Neuron (in vitro differentiated cells): Measurements from ENCODE around the gene CHGA.

Experiments
- H2AFZ ChIP-seq: one replicate; pipeline ENCODE4 v1.6.1; 2013; ENCODE audit warnings: low read depth, mild to moderate bottlenecking, inconsistent platforms, low read length, moderate library complexity
- H3K27me3 ChIP-seq: one replicate; pipeline ENCODE4 v1.6.1; 2013; ENCODE audit warnings: low read length; ENCODE audit not compliant: insufficient read depth
- H3K36me3 ChIP-seq: one replicate; pipeline ENCODE4 v1.6.1; 2013; ENCODE audit warnings: low read length; ENCODE audit not compliant: insufficient read depth
- H3K4me1 ChIP-seq: one replicate; pipeline ENCODE4 v1.6.1; 2013; ENCODE audit warnings: low read length; ENCODE audit not compliant: insufficient read depth
- H3K4me3 ChIP-seq: 2 replicates; pipeline ENCODE4 v1.5.1; 2013; ENCODE audit warnings: mild to moderate bottlenecking, low read length, moderate library complexity
- H3K9me3 ChIP-seq: one replicate; pipeline ENCODE4 v1.6.1; 2013; ENCODE audit warnings: low read length

Gene CHGA

GRCh38 chr14:92981726-92982125 is 58.8 kb downstream of the CHGA start:
- Histone ChIP-seq H3K4me3 (no peak overlapping the region), H3K27me3 (no peaks in the 10 kb centered on the region), H3K36me3 (no peaks in the 10 kb centered on the region), H2AFZ (no peak overlapping the region), H3K9me3 (peaks cover 15% of the 10 kb centered on the region), H3K4me1 (no peaks in the 10 kb centered on the region)

- Histone ChIP-seq H3K9me3 (peaks cover 12% of the 10 kb centered on the region), H3K4me3 (no peak overlapping the region), H3K27me3 (no peaks in the 10 kb centered on the region), H3K36me3 (no peaks in the 10 kb centered on the region), H2AFZ (no peak overlapping the region), H3K4me1 (no peaks in the 10 kb centered on the region)
These were observed 60.0 kb downstream of the CHGA start for GRCh38 chr14:92982956-92983355.

- no peaks in the 10 kb centered on the region for H3K27me3 ChIP-seq
- no peak overlapping the region for H3K4me3 ChIP-seq
- H3K9me3 ChIP-seq: peaks cover 5% of the 10 kb centered on the region
- no peaks in the 10 kb centered on the region for H3K36me3 ChIP-seq
- no peak overlapping the region for H2AFZ ChIP-seq
- no peaks in the 10 kb centered on the region for H3K4me1 ChIP-seq
These were observed 61.3 kb downstream of the CHGA start for GRCh38 chr14:92984082-92984788.
